Dermis microvascular lymphatic vessel endothelial cell (primary cell): ENCODE results near the gene FAM222B. TPM values are rescaled to one million over a fixed set of nuclear protein-coding genes. Genes with fewer than 3 reads are reported as not detected.
"Not testable (repeated sequence)": the region's sequence is repeated elsewhere in the genome, so short reads cannot be mapped to it uniquely, and the experiment has no call there.

Experiments
- DNase-seq, 2 donors: peaks; one replicate each; pipeline versions ENCODE4 v3.0.0 to v3.0.0-alpha.2; 2010; ENCODE audit warnings: low read depth in 2 of 2
- total RNA-seq: library from RNA; depleted of rRNA; stranded (reverse); fragments of >200 nt; gene quantifications from 2 replicates; pipeline ENCODE4 v1.2.1, GENCODE V29; 2014

Gene FAM222B
- total RNA-seq, 1 donor from 2014 or later: 4.9 TPM

GRCh38 chr17:28841901-28842281 is 699 bp downstream of the FAM222B start:
- DNase-seq: peak in 1 of 2 donors; percentile 52

- DNase-seq: peak; percentile 78 to 87
Observed at GRCh38 chr17:28839221-28839620, 3.4 kb downstream of the FAM222B start.

DNA sequence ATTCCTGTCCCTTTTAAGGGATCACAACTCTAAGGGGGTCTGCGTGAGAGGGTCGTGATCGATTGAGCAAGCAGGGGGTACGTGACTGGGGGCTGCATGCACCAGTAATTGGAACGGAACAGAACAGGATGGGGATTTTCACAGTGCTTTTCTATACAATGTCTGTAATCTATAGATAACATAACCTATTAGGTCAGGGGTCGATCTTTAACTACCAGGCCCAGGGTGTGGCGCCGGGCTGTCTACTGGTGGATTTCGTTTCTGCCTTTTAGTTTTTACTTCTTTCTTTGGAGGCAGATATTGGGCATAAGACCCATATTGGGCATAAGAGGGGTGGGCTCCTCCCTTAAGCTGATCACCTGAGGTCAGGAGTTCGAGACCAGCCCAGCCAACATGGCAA is 6.0 kb downstream of the FAM222B start:
- not testable (repeated sequence) for DNase-seq

- no peak for DNase-seq
Observed at GRCh38 chr17:28834420-28834819, 8.2 kb downstream of the FAM222B start.

- DNase-seq: no peak
Observed at GRCh38 chr17:28828294-28829040, 14.1 kb downstream of the FAM222B start.

- DNase-seq: no peak
Observed at GRCh38 chr17:28827672-28828071, 14.9 kb downstream of the FAM222B start.

GRCh38 chr17:28819582-28819981 is 23.0 kb downstream of the FAM222B start:
- no peak for DNase-seq

GRCh38 chr17:28818819-28819221 is 23.8 kb downstream of the FAM222B start:
- DNase-seq: no peak

DNA sequence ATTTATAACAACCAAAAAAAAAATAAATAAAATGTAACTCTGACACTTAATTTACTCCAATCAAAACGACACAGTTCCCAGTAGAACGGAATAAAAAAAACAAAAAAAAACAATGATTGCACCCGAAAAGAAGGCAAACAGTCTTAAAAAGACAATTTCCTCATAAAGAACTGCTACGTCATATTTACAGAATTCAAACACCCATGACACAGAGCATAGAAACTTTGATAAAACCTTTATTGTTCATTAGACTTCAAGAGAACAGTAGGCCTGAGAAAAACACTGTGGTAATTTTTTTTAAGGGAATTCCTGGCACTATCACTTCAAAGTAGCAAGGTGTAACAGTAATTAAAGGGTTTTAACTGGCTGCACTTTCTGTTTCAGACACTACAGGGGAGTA is 26.1 kb downstream of the FAM222B start:
- no peak for DNase-seq

DNA sequence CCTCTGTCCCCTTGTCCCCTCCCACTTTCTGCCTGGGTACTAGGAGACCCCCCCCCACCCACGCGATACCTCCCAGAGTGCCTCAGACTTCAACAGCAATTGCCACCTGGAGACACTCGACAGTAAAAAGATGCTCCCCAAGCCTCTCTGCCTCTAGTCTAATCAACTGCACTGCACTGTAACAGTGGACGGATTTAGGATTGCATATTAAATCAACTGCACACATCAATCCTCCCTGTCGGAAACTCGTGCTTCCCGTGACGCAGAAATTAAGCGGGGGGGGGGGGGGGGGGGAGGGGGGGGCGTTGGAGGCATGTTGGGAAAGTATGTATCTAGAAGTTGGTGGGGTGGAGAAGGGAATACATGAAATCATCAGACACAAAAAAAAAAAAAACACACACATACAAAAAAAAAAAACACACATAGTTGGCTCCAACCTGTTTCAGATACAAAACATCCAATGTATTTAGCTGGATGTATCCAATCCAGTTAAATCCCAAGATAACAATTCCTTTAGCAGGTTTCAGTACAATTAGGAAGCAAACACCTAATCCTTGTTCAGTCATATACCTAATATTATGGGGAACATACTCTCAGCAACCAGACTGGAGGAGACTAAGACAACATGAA is 29.7 kb downstream of the FAM222B start:
- peak; percentile 86 to 88 for DNase-seq

DNA sequence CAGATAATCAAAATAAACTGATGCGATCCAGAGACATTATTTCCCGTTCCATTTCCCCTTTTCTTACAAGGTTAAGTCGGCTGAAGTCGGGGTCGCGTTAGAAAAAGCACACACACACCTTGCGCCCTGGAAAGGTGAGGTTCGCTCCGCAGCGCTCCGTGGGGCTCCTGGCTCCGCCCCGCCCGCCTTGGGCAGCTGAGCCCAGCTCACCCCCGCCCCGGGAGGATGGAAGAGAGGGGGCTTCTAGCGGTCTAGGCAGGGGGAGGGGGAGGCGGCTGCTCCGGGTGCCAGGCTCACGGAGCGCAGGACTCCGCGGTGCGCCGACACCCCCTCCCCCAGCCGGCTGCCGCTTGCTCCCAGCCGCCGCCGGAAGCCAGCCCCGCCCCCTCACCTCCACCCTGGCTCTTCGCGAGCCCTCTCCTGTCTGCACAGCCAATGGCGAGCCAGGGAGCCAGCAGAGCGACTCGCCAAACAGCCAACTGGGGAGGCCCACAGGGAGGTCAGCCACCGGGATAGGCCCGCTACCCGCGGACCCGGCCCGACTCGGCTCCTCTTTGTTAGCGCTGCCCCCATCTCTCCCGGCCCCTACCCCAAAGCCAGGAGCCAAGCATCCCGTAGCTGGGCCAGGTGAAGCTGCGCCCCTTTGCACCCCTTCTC is 30.4 kb downstream of the FAM222B start:
- peak; percentile 93 to 98 for DNase-seq

- peak in 1 of 2 donors; percentile 68 for DNase-seq
Observed at GRCh38 chr17:28811651-28812090, 30.9 kb downstream of the FAM222B start.

DNA sequence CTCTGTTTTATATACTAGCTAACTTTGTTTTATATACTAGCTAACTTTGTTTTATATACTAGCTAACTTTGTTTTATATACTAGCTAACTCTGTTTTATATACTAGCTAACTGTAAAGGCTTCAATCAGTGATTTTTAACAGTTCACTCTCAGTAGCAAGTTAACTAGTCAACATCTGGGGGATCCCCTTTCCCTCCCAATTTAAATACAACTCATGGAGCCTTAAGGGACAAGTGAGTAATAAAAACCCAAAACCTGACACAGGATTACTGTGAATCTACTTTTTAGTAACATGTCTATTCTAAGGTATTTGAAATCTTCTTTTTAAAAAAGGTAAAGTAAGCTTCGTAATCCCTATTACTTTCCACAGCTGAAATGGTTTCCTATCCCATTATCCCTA is 32.2 kb downstream of the FAM222B start:
- DNase-seq: no peak

- DNase-seq: peak; percentile 92 to 96
Observed at GRCh38 chr17:28807925-28808634, 34.5 kb downstream of the FAM222B start.

- no peak for DNase-seq
Observed at GRCh38 chr17:28796062-28796461, 46.5 kb downstream of the FAM222B start.

DNA sequence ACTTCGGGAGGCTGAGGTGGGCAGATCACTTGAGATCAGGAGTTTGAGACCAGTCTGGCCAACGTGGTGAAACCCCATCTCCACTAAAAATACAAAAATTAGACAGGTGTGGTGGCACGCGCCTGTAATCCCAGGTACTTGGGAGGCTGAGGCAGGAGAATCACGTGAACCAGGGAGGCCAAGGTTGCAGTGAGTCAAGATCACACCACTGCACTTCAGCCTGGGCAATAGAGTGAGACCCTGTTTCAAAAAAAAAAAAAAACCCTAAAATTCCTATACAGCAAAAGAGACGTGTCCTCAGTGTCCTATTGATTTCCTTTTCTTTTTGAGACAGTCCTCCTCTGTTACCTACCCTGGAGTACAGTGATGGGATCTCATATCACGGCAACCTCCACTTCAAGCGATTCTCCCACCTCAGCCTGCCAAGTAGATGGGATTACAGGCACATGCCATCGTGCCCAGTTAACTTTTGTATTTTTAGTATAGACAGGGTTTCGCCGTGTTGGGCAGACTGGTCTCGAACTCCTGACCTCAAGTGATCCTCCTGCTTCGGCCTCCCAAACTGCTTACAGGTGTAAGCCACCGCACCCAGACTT is 47.6 kb downstream of the FAM222B start:
- not testable (repeated sequence) for DNase-seq

DNA sequence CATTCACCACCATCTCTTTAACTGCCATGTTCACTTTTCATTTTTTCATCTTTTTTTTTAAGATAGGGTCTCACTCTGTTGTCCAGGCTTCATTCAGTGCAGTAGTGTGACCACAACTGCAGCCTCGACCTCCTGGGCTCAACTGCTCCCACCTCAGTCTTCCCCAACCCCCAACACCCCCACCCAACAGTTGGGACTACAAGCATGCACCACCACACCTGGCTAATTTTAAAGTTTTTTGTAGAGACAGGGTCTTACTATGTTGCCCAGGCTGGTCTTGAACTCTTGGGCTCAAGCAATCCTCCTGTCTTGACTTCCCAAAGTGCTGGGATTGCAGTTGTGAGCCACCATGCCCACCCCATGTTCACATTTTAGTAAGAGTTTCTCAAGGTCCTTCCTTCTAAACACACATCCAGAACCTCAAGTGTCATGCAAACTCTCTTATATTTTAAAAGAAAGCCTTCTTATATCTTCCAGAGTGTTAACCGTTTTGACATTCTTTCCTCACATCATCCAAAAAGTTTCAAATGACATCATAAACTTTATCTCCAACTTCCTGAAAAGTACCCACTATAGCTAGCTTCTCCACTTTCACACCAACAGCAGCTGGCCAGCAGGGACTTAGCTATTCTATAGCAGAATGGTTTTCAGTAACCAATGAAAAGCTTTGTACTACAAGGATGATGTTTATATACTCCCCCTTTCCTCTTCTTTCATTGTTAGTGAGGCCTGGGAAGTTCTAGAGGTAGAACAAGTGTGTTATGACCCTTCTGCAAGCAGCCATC is 49.5 kb downstream of the FAM222B start:
- DNase-seq: peak in 1 of 2 donors; percentile 19

GRCh38 chr17:28788100-28788499 is 54.5 kb downstream of the FAM222B start:
- DNase-seq: no peak

GRCh38 chr17:28783161-28783560 is 59.4 kb downstream of the FAM222B start:
- no peak for DNase-seq

GRCh38 chr17:28779601-28780000 is 63.0 kb downstream of the FAM222B start:
- DNase-seq: not testable (repeated sequence)

GRCh38 chr17:28777178-28777577 is 65.4 kb downstream of the FAM222B start:
- no peak for DNase-seq
